HCT116 (cell line): ENCODE results near the gene RAPGEF2.

Experiments used
- CBX3 ChIP-seq: IDR thresholded peaks from 2 replicates; pipeline ENCODE4 v1.6.1; 2012; ENCODE audit warnings: low read depth
- CTCF ChIP-seq, 3 experiments: fragments of 200-600 bp in 1 of 3; sonication (generic) in 1 of 3; IDR thresholded peaks in 2 of 3; conservative IDR thresholded peaks in 1 of 3; 2 replicates each; pipeline ENCODE4 v1.5.1; 2012 to 2017; ENCODE audit warnings: low read depth in 2 of 3, low read length in 2 of 3, antibody characterized with exemption in 1 of 3, borderline replicate concordance in 1 of 3, control low read depth in 1 of 3, mild to moderate bottlenecking in 1 of 3, mixed read lengths in 1 of 3, mixed run types in 1 of 3, moderate library complexity in 1 of 3; ENCODE audit not compliant: insufficient read depth in 1 of 3
- EZH2phosphoT487 ChIP-seq: fragments of 200-600 bp; IDR thresholded peaks from 2 replicates; pipeline ENCODE4 v1.6.1; 2018; ENCODE audit warnings: antibody characterized with exemption, borderline replicate concordance
- MAX ChIP-seq: IDR thresholded peaks from 2 replicates; pipeline ENCODE4 v1.6.1; 2012
- POLR2A ChIP-seq: IDR thresholded peaks from 2 replicates; pipeline ENCODE4 v1.7.0; 2011; ENCODE audit warnings: borderline replicate concordance; ENCODE audit not compliant: insufficient read depth, insufficient read length; ENCODE audit errors: extremely low read depth
- SP1 ChIP-seq: IDR thresholded peaks from 2 replicates; pipeline ENCODE4 v1.6.1; 2012; ENCODE audit warnings: low read depth

- no peak for TF ChIP-seq CTCF (IDR thresholded peaks at IDR 0.05 in 2 of 3, conservative IDR thresholded peaks at IDR 0.05 in 1 of 3; ENCODE audit: borderline replicate concordance in 1 of 3, insufficient read depth in 1 of 3, low read depth in 2 of 3, low read length in 2 of 3)
- TF ChIP-seq EZH2phosphoT487 = no peak
- no peak for TF ChIP-seq CBX3
- no peak for TF ChIP-seq POLR2A
- no peak for TF ChIP-seq MAX
- TF ChIP-seq SP1 = no peak
These were observed 33.0 kb upstream of the RAPGEF2 start for GRCh38 chr4:159069922-159070321.
